WERI-Rb-1 (cell line): ENCODE measurements around the gene PKD2L2.
A peak's percentile ranks its signal among the peaks of the same experiment; 100 is the strongest.
"Not testable (repeated sequence)": the region's sequence is repeated elsewhere in the genome, so short reads cannot be mapped to it uniquely, and the experiment has no call there.

ENCODE experiments used
- DNase-seq: peaks from one replicate; pipeline ENCODE4 v3.0.0-alpha.2; 2020
- H3K27ac ChIP-seq: fragments of 250-450 bp; sonication (Bioruptor Pico); 2 replicates; pipeline ENCODE4 v1.5.1; 2020; ENCODE audit warnings: mild to moderate bottlenecking, moderate library complexity
- H3K27me3 ChIP-seq: fragments of 250-450 bp; sonication (Bioruptor Pico); 2 replicates; pipeline ENCODE4 v1.5.1; 2021; ENCODE audit warnings: mild to moderate bottlenecking, low read depth, moderate library complexity; ENCODE audit not compliant: insufficient read depth, severe bottlenecking
- H3K36me3 ChIP-seq: fragments of 250-450 bp; sonication (Bioruptor Pico); 2 replicates; pipeline ENCODE4 v1.5.1; 2020; ENCODE audit warnings: mild to moderate bottlenecking, moderate library complexity
- H3K4me3 ChIP-seq: 2 replicates; pipeline ENCODE4 v1.5.1; 2011; ENCODE audit warnings: low read depth, mild to moderate bottlenecking, control low read depth, low read length
- H3K9me3 ChIP-seq: fragments of 250-450 bp; sonication (Bioruptor Pico); 2 replicates; pipeline ENCODE4 v1.5.1; 2021; ENCODE audit warnings: mild to moderate bottlenecking, moderate library complexity; ENCODE audit not compliant: severe bottlenecking
- CTCF ChIP-seq: IDR thresholded peaks from 2 replicates; pipeline ENCODE4 v1.5.1; 2011; ENCODE audit warnings: low read depth, mild to moderate bottlenecking, control low read depth, inconsistent platforms, low read length

Gene PKD2L2

GRCh38 chr5:137888863-137889759 is at the start of gene PKD2L2:
Gene PKD2L2, plus strand, starts transcription at chr5:137889457. Its CDS starts 35 bp downstream, at chr5:137889492.
- 0 out of 2 replicates have a peak, but pooled peaks have one; percentile 2 for TF ChIP-seq CTCF
- peak within 1 kb of the TSS; percentile 55 for H3K27ac ChIP-seq
- H3K4me3 ChIP-seq: peak within 1 kb of the TSS; percentile 48
- no peaks in the 10 kb centered on the region for H3K27me3 ChIP-seq
- no peaks in the 10 kb centered on the region for H3K36me3 ChIP-seq
- DNase-seq: peak; percentile 85
- no peaks in the 10 kb centered on the region for H3K9me3 ChIP-seq

GRCh38 chr5:137842296-137842695 is 47.0 kb upstream of the PKD2L2 start:
- DNase-seq: no peak
- Histone ChIP-seq H3K27me3 (no peaks in the 10 kb centered on the region), H3K9me3 (no peaks in the 10 kb centered on the region), H3K4me3 (no peak overlapping the region), H3K36me3 (no peaks in the 10 kb centered on the region), H3K27ac (no peak overlapping the region)
- TF ChIP-seq CTCF: no peak

GRCh38 chr5:137843676-137844299 is 45.5 kb upstream of the PKD2L2 start:
- peak; percentile 39 for DNase-seq
- Histone ChIP-seq H3K27ac (peak overlapping the region; percentile 37), H3K9me3 (no peaks in the 10 kb centered on the region), H3K27me3 (no peaks in the 10 kb centered on the region), H3K36me3 (no peaks in the 10 kb centered on the region), H3K4me3 (no peak overlapping the region)
- TF ChIP-seq CTCF: no peak

GRCh38 chr5:137845472-137845871 is 43.8 kb upstream of the PKD2L2 start:
- Histone ChIP-seq H3K27ac (no peak overlapping the region), H3K27me3 (no peaks in the 10 kb centered on the region), H3K4me3 (no peak overlapping the region), H3K36me3 (no peaks in the 10 kb centered on the region), H3K9me3 (no peaks in the 10 kb centered on the region)
- DNase-seq: no peak
- TF ChIP-seq CTCF: no peak

GRCh38 chr5:137847687-137848086 is 41.6 kb upstream of the PKD2L2 start:
- no peak for DNase-seq
- no peak for TF ChIP-seq CTCF
- Histone ChIP-seq H3K27ac (no peak overlapping the region), H3K9me3 (no peaks in the 10 kb centered on the region), H3K4me3 (no peak overlapping the region), H3K36me3 (no peaks in the 10 kb centered on the region), H3K27me3 (no peaks in the 10 kb centered on the region)

GRCh38 chr5:137853165-137853564 is 36.1 kb upstream of the PKD2L2 start:
- H3K27ac ChIP-seq, H3K9me3 ChIP-seq, DNase-seq, H3K27me3 ChIP-seq, H3K4me3 ChIP-seq, H3K36me3 ChIP-seq: not testable (repeated sequence)
